OCI-LY1 (cell line): ENCODE measurements around the gene IKZF3.

Experiments
- H2AFZ ChIP-seq: fragments of 200-600 bp; sonication (generic), shearing (Covaris generic); 2 replicates; pipeline ENCODE4 v1.6.0; 2014; ENCODE audit warnings: antibody characterized with exemption, mild to moderate bottlenecking, low read length
- H3F3A ChIP-seq: fragments of 200-600 bp; sonication (generic), shearing (Covaris generic); 2 replicates; pipeline ENCODE4 v1.6.0; 2014; ENCODE audit warnings: mild to moderate bottlenecking, antibody characterized with exemption, low read length, moderate library complexity; ENCODE audit not compliant: insufficient read depth
- H3K27ac ChIP-seq: fragments of 200-600 bp; sonication (generic); 2 replicates; pipeline ENCODE4 v1.5.1; 2014; ENCODE audit warnings: low read length, mixed run types, mild to moderate bottlenecking, low read depth; ENCODE audit not compliant: poor library complexity, severe bottlenecking
- H3K27me3 ChIP-seq: fragments of 200-600 bp; sonication (generic); 2 replicates; pipeline ENCODE4 v1.6.0; 2014; ENCODE audit warnings: antibody characterized with exemption, mild to moderate bottlenecking, low read length, moderate library complexity; ENCODE audit not compliant: insufficient read depth
- H3K36me3 ChIP-seq: fragments of 200-600 bp; sonication (generic); 2 replicates; pipeline ENCODE4 v1.6.1; 2014; ENCODE audit warnings: mild to moderate bottlenecking, antibody characterized with exemption, low read length, moderate library complexity, mixed read lengths; ENCODE audit not compliant: insufficient read depth
- H3K4me1 ChIP-seq: fragments of 200-600 bp; sonication (generic); 2 replicates; pipeline ENCODE4 v1.5.1; 2014; ENCODE audit warnings: mild to moderate bottlenecking, low read length, moderate library complexity; ENCODE audit not compliant: insufficient read depth, severe bottlenecking
- H3K4me2 ChIP-seq: fragments of 200-600 bp; sonication (generic), shearing (Covaris generic); 2 replicates; pipeline ENCODE4 v1.6.1; 2014; ENCODE audit warnings: low read length
- H3K4me3 ChIP-seq: fragments of 200-600 bp; sonication (generic); 2 replicates; pipeline ENCODE4 v1.5.1; 2014; ENCODE audit warnings: low read length, low read depth, mild to moderate bottlenecking, mixed read lengths; ENCODE audit not compliant: poor library complexity, severe bottlenecking
- H3K79me2 ChIP-seq: fragments of 200-600 bp; shearing (Covaris generic); 2 replicates; pipeline ENCODE4 v1.6.1; 2016; ENCODE audit warnings: mixed run types, low read length, mixed read lengths; ENCODE audit not compliant: insufficient read depth
- H3K9ac ChIP-seq: fragments of 200-600 bp; sonication (generic), shearing (Covaris generic); 2 replicates; pipeline ENCODE4 v1.6.1; 2014; ENCODE audit warnings: mild to moderate bottlenecking, low read length, mixed read lengths
- H3K9me2 ChIP-seq: fragments of 200-600 bp; sonication (generic), shearing (Covaris generic); 2 replicates; pipeline ENCODE4 v1.6.1; 2014; ENCODE audit warnings: low read depth, mild to moderate bottlenecking, low read length, mixed read lengths
- H3K9me3 ChIP-seq: fragments of 200-600 bp; shearing (Covaris generic); 2 replicates; pipeline ENCODE4 v1.6.1; 2014; ENCODE audit warnings: low read length, mixed read lengths
- H4K20me1 ChIP-seq: fragments of 200-600 bp; sonication (generic), shearing (Covaris generic); 2 replicates; pipeline ENCODE4 v1.6.0; 2016; ENCODE audit warnings: mild to moderate bottlenecking, low read length; ENCODE audit not compliant: insufficient read depth
- CTCF ChIP-seq: fragments of 200-600 bp; sonication (generic), shearing (Covaris generic); IDR thresholded peaks from 2 replicates; pipeline ENCODE4 v1.5.1; 2017; ENCODE audit warnings: mild to moderate bottlenecking, antibody characterized with exemption, low read length, moderate library complexity, mixed read lengths
- EZH2 ChIP-seq: fragments of 200-600 bp; sonication (generic), shearing (Covaris generic); IDR thresholded peaks from 2 replicates; pipeline ENCODE4 v1.8.0; 2017; ENCODE audit warnings: borderline replicate concordance, mixed run types, mild to moderate bottlenecking, antibody characterized with exemption, low read length, moderate library complexity, mixed read lengths

The IKZF3 gene

GRCh38 chr17:39812466-39812865, 51.6 kb downstream of the IKZF3 start:
- Histone ChIP-seq H3K4me1 (peaks cover 32% of the 10 kb centered on the region), H3K36me3 (peaks cover 89% of the 10 kb centered on the region), H3K27me3 (no peaks in the 10 kb centered on the region), H3K9me3 (no peaks in the 10 kb centered on the region), H4K20me1 (no peaks in the 10 kb centered on the region), H3K9ac (no peak overlapping the region), H3K4me3 (no peak overlapping the region), H3K9me2 (no peaks in the 10 kb centered on the region), H3F3A (no peaks in the 10 kb centered on the region), H3K79me2 (peaks cover 25% of the 10 kb centered on the region), H2AFZ (no peak overlapping the region), H3K4me2 (no peak overlapping the region), H3K27ac (peak overlapping the region; percentile 17)
- no peak for TF ChIP-seq CTCF
- no peak for TF ChIP-seq EZH2

- Histone ChIP-seq H3F3A (no peaks in the 10 kb centered on the region), H3K27me3 (no peaks in the 10 kb centered on the region), H3K9me2 (no peaks in the 10 kb centered on the region), H4K20me1 (no peaks in the 10 kb centered on the region), H3K9ac (no peak overlapping the region), H3K4me2 (no peak overlapping the region), H3K4me3 (no peak overlapping the region), H3K36me3 (peaks cover 86% of the 10 kb centered on the region), H3K79me2 (peaks cover 25% of the 10 kb centered on the region), H2AFZ (no peak overlapping the region), H3K27ac (no peak overlapping the region), H3K9me3 (no peaks in the 10 kb centered on the region), H3K4me1 (peaks cover 32% of the 10 kb centered on the region)
- no peak for TF ChIP-seq EZH2
- no peak for TF ChIP-seq CTCF
Measured at GRCh38 chr17:39810939-39811728, 53.0 kb downstream of the IKZF3 start.

- Histone ChIP-seq H2AFZ (no peak overlapping the region), H3K4me2 (no peak overlapping the region), H3K27ac (peak overlapping the region; percentile 33), H4K20me1 (no peaks in the 10 kb centered on the region), H3K9me2 (no peaks in the 10 kb centered on the region), H3K27me3 (no peaks in the 10 kb centered on the region), H3K4me3 (no peak overlapping the region), H3F3A (no peaks in the 10 kb centered on the region), H3K4me1 (peaks cover 27% of the 10 kb centered on the region), H3K9me3 (no peaks in the 10 kb centered on the region), H3K36me3 (peaks cover 77% of the 10 kb centered on the region), H3K79me2 (peaks cover 25% of the 10 kb centered on the region), H3K9ac (no peak overlapping the region)
- TF ChIP-seq EZH2 (no peak), CTCF (no peak)
Measured at GRCh38 chr17:39809221-39809620, 54.9 kb downstream of the IKZF3 start.
